ENCODE results near the gene PPFIA3. TPM values are rescaled to one million over a fixed set of nuclear protein-coding genes. Genes with fewer than 3 reads are reported as not detected.

PPFIA3 gene
- total RNA-seq, 2 experiments from 2014 or later, result 2.0 to 2.8 TPM

DNA sequence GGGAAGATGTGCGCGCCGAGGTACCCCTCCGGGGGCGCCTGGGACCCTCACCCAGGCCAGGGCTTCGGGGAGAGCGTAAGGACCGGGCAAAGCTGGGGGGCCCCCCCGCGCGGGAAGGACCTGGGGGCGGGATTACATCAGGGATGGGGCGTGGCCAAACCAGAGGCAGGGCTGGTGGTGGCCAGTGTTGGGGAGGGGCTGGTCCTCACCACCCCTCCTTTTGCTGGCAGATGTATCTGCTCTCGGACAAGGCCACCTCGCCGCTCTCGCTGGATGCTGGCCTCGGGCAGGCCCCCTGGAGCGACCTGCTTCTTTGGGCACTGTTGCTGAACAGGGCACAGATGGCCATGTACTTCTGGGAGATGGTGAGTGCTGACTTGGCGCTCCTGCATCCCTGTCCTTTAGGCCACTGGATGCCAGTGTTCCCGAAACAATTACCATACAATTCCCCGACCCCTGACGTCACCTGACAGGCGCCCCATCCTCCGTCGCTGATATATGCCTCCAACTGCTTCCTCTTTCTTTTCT lies 63.6 kb downstream of the PPFIA3 start:
- TF ChIP-seq, protein P1, sequence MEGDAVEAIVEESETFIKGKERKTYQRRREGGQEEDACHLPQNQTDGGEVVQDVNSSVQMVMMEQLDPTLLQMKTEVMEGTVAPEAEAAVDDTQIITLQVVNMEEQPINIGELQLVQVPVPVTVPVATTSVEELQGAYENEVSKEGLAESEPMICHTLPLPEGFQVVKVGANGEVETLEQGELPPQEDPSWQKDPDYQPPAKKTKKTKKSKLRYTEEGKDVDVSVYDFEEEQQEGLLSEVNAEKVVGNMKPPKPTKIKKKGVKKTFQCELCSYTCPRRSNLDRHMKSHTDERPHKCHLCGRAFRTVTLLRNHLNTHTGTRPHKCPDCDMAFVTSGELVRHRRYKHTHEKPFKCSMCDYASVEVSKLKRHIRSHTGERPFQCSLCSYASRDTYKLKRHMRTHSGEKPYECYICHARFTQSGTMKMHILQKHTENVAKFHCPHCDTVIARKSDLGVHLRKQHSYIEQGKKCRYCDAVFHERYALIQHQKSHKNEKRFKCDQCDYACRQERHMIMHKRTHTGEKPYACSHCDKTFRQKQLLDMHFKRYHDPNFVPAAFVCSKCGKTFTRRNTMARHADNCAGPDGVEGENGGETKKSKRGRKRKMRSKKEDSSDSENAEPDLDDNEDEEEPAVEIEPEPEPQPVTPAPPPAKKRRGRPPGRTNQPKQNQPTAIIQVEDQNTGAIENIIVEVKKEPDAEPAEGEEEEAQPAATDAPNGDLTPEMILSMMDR (IDR thresholded peaks at IDR 0.05), result no peak
- Histone ChIP-seq H3K36me3 (ENCODE audit: insufficient read depth, low read length) (no peaks in the 10 kb centered on the region), H3K9me3 (ENCODE audit: control insufficient read depth in 1 of 2, insufficient read depth in 1 of 2, low read length in 2 of 2) (peaks cover 0 to 31% of the 10 kb centered on the region in 2 experiments), H3K4me1 (ENCODE audit: insufficient read depth, low read length) (no peaks in the 10 kb centered on the region), H3K27me3 (ENCODE audit: control insufficient read depth in 1 of 2, insufficient read depth in 2 of 2, low read length in 2 of 2) (no peaks in the 10 kb centered on the region), H3K27ac (ENCODE audit: low read depth in 1 of 2, low read length in 2 of 2) (no peak overlapping the region), H3K4me3 (ENCODE audit: low read length) (no peak overlapping the region)
- no peak for ATAC-seq (ENCODE audit: poor library complexity)
- ChIA-PET POLR2A (no interaction called here), CTCF (no interaction called here)
- Mint-ChIP-seq H3K9me3 (peaks cover 2% of the 10 kb centered on the region), H3K4me3 (no peak overlapping the region), H3K36me3 (ENCODE audit: low read depth) (no peaks in the 10 kb centered on the region), H3K27me3 (no peaks in the 10 kb centered on the region), H3K4me1 (ENCODE audit: low read depth) (peaks cover 6% of the 10 kb centered on the region), H3K27ac (no peak overlapping the region)
- no peak for DNase-seq
- intact Hi-C loops (cut with DNase I, micrococcal nuclease), result no loop called here

DNA sequence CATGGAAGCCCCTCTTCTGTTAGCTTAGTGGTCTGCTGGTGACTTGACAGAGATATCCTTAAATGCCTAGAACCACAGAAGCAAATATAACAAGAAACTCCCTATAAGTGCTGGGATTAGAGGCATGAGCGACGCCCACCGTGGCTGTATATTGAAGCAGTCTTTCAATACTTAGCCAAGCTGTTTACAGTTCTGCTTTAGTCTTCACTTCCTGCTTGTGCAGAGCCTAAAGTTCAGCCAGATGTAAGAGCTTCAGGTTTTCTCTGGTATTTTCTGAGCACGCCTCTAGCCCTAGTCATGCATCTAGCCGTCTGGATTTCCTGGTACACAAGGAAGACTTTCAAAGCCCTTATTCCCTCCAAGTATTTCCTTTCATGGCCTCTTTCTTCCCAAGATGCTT lies 66.8 kb downstream of the PPFIA3 start:
- Mint-ChIP-seq H3K27me3 (no peaks in the 10 kb centered on the region), H3K9me3 (peaks cover 2% of the 10 kb centered on the region), H3K4me3 (no peak overlapping the region), H3K4me1 (ENCODE audit: low read depth) (peaks cover 15% of the 10 kb centered on the region), H3K27ac (no peak overlapping the region), H3K36me3 (ENCODE audit: low read depth) (no peaks in the 10 kb centered on the region)
- peaks cover 0 to 35% of the 10 kb centered on the region in 2 experiments for H3K9me3 ChIP-seq (ENCODE audit: control insufficient read depth in 1 of 2, insufficient read depth in 1 of 2, low read length in 2 of 2)
- no peaks in the 10 kb centered on the region for H3K36me3 ChIP-seq (ENCODE audit: insufficient read depth, low read length)
- ChIA-PET CTCF (no interaction called here), POLR2A (no interaction called here)
- TF ChIP-seq, protein P1 (IDR thresholded peaks at IDR 0.05), result no peak
- peaks cover 14% of the 10 kb centered on the region for H3K4me1 ChIP-seq (ENCODE audit: insufficient read depth, low read length)
- DNase-seq (no peak), ATAC-seq (ENCODE audit: poor library complexity) (no peak)
- H3K4me3 ChIP-seq (ENCODE audit: low read length), result no peak overlapping the region
- intact Hi-C loops (cut with DNase I, micrococcal nuclease), result no loop called here
- no peak overlapping the region for H3K27ac ChIP-seq (ENCODE audit: low read depth in 1 of 2, low read length in 2 of 2)
- no peaks in the 10 kb centered on the region for H3K27me3 ChIP-seq (ENCODE audit: control insufficient read depth in 1 of 2, insufficient read depth in 2 of 2, low read length in 2 of 2)

- Histone ChIP-seq H3K36me3 (ENCODE audit: insufficient read depth, low read length) (no peaks in the 10 kb centered on the region), H3K4me3 (ENCODE audit: low read length) (no peak overlapping the region), H3K27me3 (ENCODE audit: control insufficient read depth in 1 of 2, insufficient read depth in 2 of 2, low read length in 2 of 2) (no peaks in the 10 kb centered on the region), H3K4me1 (ENCODE audit: insufficient read depth, low read length) (peaks cover 14% of the 10 kb centered on the region), H3K27ac (ENCODE audit: low read depth in 1 of 2, low read length in 2 of 2) (no peak overlapping the region), H3K9me3 (ENCODE audit: control insufficient read depth in 1 of 2, insufficient read depth in 1 of 2, low read length in 2 of 2) (peaks cover 0 to 20% of the 10 kb centered on the region in 2 experiments)
- intact Hi-C loops (cut with DNase I, micrococcal nuclease), result no loop called here
- Mint-ChIP-seq H3K4me3 (no peak overlapping the region), H3K36me3 (ENCODE audit: low read depth) (no peaks in the 10 kb centered on the region), H3K9me3 (peaks cover 2% of the 10 kb centered on the region), H3K27ac (no peak overlapping the region), H3K4me1 (ENCODE audit: low read depth) (peaks cover 15% of the 10 kb centered on the region), H3K27me3 (no peaks in the 10 kb centered on the region)
- no peak for ATAC-seq (ENCODE audit: poor library complexity)
- DNase-seq, result no peak
- TF ChIP-seq, protein P1 (IDR thresholded peaks at IDR 0.05), result no peak
- ChIA-PET POLR2A (no interaction called here), CTCF (no interaction called here)
These were observed 69.4 kb downstream of the PPFIA3 start for GRCh38 chr19:49188626-49189200.
